GM19238 (cell line): ENCODE results near the gene IL1RAPL1.

ENCODE experiments used
- DNase-seq: peaks from one replicate; pipeline ENCODE4 v3.0.0; 2011; ENCODE audit warnings: low spot score; ENCODE audit not compliant: insufficient read length

Gene IL1RAPL1

DNA sequence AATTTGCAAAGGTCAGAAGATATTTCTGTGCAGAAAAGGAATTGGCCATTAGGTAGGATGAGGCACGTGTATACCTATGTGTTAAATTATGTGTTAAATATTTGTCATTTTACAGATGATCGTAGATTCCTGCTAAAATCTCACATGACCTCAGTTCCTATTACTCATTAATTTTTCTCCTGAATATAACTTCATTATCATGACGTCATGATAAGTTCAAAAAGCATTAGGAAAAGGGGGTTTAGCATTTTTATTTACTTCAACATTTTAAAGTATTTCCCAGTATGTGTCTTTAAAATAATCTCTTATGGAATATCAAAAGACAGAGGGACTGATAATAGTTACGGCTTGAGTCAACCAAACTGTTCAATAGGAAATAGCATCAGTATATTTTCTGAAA, 372.8 kb downstream of the IL1RAPL1 start:
- no peak for DNase-seq

DNA sequence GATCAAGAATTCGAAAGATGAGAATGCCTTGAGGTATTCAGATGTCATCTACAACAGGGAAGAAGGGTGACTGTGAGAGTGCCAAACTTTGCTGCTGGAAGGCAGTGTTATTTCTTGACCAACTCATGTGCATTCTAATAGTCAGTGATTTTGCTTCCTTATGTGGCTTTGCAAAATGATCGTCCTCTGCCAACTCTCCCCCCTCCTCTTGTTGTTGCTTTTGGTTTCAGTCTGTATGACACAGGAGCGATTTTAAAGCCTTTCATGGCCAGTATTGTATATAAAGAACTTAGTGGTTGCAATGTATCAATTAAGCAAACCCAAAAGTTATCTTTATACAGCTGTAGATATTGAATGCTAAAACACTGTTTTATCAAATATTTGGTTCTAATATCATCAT, 379.1 kb downstream of the IL1RAPL1 start:
- no peak for DNase-seq

- DNase-seq: no peak
Observed at GRCh38 chrX:28969126-28969525, 381.9 kb downstream of the IL1RAPL1 start.

- DNase-seq: no peak
Observed at GRCh38 chrX:28979877-28980276, 392.6 kb downstream of the IL1RAPL1 start.

DNA sequence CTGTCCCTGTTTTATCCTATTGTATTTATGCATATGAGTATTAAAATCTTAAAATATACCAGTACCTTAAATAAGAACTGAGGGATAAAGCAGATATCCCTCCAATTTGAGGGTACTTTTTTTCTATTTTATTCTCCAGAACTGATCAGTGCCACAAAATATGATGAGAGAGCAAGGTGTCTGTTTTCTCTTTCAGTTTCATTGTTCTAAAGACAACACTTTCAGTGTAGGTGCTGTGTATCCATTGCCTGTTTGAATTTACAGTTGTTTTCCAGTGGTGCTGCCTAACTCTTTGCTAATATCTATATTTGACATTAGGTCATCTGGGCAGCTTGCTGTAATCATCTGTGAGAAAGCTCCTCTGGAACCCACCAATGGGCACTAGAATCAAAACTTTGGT, 394.7 kb downstream of the IL1RAPL1 start:
- no peak for DNase-seq

DNA sequence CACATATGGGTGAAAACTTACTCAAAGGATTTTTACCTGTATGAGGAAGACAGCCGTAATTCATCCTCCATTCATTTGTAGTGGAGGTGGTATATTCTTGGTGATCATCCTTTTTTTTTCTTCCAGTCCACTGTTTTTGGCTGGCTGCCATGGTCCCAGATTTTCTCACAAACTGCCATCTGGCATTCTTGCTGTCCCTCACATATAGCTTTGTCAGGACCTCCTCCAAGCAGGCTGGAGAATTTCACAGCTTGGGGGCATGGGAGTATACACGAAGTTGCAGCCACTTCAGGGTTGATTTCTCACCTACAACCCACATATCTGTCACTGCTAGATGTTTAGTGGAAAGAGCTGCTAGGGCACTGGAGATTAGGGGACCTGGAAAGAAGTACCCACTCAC, 401.0 kb downstream of the IL1RAPL1 start:
- DNase-seq: no peak

DNA sequence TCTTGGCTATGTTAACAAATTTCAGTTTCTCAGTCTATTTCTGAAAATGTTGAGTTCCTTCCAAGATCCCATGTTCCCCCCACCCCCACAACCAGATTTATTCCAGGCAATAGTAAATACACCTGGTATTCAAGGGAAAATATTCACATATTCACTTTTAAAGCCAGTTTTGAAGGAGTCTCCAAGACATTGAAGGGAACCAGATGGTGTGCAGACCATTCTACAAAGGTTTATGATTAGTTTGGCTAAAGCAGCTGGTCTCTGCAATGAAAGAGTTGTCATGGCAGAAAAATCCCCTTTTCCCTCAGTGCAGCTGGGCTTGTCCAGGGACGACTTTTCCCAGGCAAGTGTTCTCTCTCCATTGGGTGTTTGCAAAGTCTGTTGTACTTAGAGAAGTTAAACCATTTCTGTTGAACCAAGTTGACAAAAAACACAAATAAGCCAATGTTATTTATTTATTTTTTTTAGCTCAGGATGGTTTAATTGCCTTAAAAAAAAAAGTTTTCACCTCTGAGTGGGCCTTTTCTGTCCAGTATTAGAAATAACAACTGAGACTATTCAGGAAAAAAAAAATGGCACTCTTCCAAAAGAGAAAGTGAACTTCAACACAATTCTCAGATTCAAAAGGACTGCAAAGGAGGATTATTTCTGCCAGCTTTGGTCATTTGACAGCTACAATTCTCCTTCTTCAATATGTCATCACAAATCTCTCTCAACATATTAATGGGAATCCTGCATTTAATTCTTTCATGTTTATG, 410.6 kb downstream of the IL1RAPL1 start:
- DNase-seq: no peak

DNA sequence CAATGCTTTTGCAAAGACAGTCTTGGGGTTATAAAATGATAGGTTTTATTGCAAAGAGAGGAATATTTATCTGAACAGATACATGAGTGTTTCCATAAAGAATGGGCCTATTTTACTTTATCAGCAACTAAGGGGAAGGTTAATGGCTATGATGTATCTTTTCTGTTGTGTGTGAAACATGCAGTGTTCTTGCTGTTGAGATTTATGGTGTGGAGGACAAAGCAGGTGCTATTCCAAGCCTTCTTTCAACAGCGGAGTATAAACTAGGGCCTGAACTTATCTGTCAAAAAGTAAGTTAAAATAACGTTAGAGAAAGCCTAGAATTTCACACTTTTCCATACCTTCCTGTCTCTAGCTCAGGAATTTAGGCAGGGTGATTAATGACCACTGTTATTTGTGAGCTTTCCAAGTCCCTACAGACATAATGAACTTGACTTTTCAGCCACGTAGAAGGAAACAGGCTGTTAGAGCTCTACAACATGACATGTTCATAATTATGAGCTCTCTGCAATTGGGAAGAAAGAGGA, 411.4 kb downstream of the IL1RAPL1 start:
- no peak for DNase-seq

GRCh38 chrX:29012867-29013266, 425.6 kb downstream of the IL1RAPL1 start:
- no peak for DNase-seq

GRCh38 chrX:29023207-29023606, 436.0 kb downstream of the IL1RAPL1 start:
- no peak for DNase-seq

- DNase-seq: no peak
Observed at GRCh38 chrX:29024871-29025270, 437.6 kb downstream of the IL1RAPL1 start.

DNA sequence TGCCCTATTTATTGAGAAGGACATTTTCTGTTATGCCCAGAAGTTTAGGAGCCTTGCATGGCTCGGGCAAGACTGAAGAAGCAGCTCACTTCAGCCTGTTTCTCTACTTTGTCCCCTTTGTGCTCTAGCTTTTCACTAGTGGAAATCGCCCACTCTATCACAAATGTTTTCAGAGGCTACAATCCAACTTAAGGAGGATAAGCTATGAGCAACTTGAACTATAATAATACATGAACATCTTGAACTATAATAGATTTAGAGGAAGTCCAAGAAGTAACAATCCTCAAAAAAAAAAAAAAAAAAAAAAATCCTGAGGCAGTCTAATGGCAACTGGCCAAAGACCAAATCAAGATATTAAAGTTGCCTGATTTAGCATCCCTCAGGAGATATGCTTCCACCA, 452.3 kb downstream of the IL1RAPL1 start:
- DNase-seq: no peak

DNA sequence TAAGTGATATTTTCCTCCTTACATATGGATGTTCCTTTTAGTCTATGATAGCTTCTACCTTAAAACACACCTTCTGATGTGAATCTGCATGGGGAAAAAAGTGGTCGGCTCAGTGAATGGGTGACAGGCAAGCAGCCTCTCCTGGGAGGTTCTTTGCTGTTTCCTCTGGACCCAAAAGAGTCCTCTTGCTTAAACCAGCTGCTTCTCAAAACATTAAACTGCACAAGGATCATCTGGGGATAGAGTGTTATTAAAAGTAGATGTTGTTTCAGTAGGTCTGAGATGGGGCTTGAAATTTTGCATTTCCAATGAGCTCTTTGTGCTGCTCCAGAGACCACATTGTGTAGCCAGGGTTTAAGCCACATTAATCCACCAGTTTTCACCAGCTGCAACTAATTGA, 452.9 kb downstream of the IL1RAPL1 start:
- DNase-seq: no peak

DNA sequence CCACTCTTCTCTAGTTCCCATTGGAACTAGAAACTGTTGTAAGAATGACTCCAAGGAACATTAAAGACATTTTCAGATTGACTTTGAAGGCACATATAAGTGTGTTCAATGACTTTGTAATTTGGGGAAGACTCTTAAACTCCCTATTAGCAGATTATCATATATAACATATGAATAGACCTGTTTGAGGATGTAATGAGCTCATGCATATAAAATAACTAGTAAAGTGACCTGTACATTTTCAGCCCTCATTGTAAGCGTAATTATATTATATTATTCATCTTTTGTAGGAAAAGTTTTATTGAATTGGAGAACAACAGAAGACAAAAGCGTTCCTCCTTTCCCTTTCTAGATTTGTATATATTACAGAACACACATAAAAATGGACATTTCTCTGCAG, 455.1 kb downstream of the IL1RAPL1 start:
- DNase-seq: no peak

GRCh38 chrX:29043746-29044145, 456.5 kb downstream of the IL1RAPL1 start:
- no peak for DNase-seq

DNA sequence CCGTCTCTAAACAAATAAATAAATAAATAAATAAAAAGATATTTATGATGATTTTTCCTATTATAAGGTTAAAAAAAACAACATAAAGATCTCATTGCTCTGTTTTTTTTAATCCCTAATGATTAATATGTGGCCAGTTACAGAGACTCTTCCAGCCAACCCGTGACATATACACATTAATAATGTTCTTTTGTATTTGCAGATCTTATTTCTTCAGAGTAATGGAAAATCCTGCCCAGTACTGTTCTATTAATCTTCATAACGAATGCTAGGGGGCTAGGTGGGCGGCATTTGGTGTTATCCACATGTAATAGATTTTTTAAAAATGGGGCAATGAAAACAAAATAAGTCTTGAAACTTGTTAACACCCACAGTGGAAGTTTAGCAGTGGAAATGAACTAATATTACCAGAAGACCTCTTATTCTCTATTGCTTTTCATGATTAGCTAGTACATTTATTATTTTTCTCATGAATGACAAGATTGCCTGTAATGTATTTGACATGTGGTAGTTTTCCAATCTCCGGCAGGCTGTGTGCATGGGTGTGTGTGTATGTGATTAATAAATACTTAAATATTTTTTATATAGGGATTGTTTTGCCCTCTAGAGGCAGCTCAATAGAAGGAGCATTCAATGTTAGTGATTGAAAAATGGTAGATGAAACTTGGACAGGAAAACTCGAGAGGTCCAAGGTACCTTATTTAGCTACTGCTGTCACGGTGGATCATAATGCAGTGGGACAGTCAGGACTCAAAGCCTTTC, 457.4 kb downstream of the IL1RAPL1 start:
- no peak for DNase-seq

DNA sequence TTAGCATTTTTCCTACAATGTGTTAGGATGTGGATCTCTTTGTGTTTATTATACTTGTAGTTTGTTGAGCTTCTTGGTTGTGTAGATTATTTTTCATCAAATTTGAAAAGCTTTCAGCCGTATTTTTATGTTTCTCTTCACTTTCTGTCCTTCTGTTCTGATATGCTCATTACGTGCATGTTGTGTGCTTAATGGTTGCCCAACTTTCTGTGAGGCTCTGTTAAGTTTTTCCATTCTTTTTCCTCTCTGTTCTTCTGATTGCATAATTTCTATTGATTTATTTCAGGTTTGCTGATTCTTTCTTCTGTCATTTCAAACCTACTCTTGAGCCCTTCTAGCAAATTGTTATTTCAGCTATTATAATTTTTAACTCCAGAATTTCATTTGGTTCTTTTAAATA, 478.2 kb downstream of the IL1RAPL1 start:
- no peak for DNase-seq

GRCh38 chrX:29066516-29066915, 479.3 kb downstream of the IL1RAPL1 start:
- no peak for DNase-seq

GRCh38 chrX:29067351-29067750, 480.1 kb downstream of the IL1RAPL1 start:
- DNase-seq: no peak

DNA sequence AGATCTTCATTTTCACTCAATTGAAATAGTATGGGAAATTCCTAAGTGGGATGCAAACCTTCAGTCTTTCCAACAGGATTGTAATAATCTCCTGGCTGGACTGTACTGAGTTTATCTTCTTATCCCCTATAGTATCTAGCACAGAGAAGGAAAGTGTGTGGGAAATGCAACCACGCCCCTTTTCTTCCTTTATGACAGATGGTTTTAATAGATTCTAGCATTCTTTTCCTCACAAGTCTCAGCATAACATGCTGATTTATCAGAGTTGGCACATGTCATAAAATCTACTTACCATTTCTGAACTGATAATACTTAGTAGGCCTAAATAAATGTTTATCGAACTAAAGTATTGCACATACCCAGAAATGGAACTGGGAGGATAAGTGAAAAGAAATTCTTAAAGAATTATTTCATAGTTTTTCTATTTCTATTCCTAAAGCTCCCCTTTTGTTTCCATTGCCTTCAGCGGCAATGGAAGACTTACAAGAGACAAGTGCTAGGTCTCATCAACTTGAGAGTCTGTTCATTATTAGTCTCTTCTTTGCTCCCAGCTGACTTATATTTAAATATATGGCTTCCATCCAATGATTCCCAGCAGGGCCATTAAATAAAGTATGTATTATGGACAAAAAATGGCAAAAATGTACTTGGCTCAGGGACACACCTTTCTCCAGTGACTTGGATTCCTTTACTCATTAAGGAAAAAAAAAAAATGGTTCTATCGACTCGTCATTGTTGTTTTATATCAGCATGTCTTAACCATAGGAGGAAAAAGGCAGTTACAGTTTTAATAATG, 484.5 kb downstream of the IL1RAPL1 start:
- DNase-seq: no peak

DNA sequence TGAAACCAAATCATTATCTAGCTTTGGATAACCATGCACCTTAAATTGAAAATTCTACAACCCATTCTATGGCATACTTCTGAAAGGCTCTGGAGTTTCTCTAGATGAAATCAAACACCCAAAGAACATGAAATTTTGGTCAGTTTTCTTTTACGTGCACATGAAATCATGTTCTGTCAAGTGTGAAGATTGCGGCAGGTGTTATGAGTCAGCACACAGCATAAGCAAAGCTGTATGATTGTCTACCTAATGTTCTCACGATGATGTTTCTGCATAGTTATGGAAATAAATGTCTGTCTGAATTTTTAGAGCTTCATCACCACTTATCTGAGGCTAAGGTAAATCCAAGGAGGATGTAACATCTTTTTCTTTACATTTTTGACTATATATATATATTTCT, 495.3 kb downstream of the IL1RAPL1 start:
- no peak for DNase-seq

- DNase-seq: no peak
Observed at GRCh38 chrX:29083823-29084222, 496.6 kb downstream of the IL1RAPL1 start.
